Germinal center (tissue), 1 donor: ENCODE measurements around the gene UBAP1L.
"Not testable (repeated sequence)": the region's sequence is repeated elsewhere in the genome, so short reads cannot be mapped to it uniquely, and the experiment has no call there.

ENCODE experiments used
- DNase-seq: peaks from one replicate; pipeline ENCODE4 v3.0.0; 2012; ENCODE audit warnings: mixed read lengths, low spot score

UBAP1L gene

DNA sequence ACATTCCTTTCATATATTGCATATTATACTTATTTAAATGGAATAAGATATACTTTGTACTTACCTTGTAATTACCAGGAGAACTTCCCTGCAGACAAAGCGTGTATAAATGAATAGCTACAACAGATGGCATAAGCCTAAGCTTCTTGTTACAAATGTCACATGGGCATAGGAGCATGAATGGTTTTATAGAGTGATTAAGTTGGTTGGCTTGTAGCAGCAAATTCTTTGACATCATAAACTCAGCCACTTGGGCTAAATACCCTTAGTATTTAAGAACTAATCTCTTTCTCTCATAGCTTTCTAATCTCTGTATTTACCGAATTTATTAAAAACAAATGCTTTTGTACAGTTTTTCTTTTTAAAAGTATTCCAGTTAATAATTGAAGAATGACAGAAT, at the start of gene UBAP1L:
Gene UBAP1L (minus strand): TSS at position 115 of the 400 bp plus-strand sequence. CDS start 8,985 bp downstream, outside the sequence.
- no peak for DNase-seq

- DNase-seq = no peak
These were observed 49.1 kb upstream of the UBAP1L start for GRCh38 chr15:65164139-65164538.

DNA sequence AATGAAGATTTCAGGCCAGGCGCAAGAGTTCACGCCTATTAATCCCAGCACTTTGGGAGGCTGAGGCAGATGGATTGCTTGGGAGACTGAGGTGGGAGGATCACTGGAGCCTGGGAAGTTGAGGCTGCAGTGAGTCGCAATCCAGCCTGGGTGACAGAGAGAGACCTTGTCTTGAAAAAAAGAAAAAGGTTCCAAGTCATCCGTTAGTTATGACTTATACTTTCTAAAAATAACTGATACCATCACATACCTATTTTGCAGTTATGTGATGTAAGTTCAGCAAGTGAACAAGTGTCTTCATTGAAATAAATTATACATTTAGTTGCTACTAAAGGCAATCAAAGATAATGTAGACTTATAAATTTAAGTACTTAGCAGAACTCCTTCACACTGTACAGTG, 48.0 kb upstream of the UBAP1L start:
- DNase-seq = no peak

DNA sequence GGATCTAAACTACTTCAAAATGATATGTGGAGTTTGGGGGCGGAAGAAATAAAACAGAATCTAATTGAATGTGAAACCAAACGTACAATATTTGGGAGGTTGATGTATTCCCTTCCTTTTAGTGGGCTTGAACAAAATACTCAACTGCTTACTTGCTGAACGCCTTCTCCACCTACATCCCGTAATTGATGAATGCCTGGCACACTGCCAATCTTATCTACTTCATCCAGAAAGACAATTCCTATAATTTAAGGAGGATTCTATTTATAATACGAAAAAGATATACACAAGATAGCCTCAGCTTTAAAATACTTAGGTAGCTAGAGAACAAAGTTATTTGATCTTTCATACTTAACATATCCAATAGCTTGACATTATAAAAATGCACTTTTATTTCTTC, 41.7 kb upstream of the UBAP1L start:
- no peak for DNase-seq

DNA sequence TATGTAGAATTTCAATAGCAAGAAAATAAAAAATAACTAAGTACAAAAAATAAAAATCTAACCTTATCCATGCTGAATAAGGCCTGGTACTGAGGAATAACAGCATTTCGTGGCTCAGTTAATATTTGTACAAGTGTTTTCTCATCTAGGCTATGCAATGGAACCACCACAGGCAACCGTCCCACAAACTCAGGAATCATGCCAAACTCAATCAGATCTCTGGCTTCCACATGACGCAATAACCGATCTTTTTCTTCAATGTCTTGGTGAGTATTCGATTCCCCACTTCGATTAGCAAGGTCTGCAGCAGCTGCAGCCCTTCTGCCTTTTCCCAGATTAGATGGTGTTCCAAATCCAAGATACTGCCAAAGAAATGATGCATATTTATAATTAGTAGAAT, 39.7 kb upstream of the UBAP1L start:
- DNase-seq = no peak

DNA sequence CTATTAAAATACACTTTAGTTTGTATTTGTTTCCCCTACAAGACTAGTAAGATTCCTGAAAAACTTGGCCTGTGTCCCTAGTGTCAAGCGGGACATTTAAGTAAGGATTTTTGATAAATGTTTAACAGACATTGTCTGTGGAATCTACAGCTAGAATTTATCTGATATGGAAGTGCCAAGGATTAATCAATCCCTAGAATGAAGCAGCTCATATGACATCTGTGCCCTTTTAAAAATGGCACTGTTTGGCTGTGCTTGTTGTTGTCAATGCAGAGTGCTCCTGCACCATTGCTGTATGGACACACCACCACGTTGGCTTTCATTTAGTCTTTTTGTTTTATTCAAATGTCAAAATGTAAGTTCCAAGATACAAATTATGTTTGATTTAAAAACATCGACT, 32.9 kb upstream of the UBAP1L start:
- DNase-seq = no peak

DNA sequence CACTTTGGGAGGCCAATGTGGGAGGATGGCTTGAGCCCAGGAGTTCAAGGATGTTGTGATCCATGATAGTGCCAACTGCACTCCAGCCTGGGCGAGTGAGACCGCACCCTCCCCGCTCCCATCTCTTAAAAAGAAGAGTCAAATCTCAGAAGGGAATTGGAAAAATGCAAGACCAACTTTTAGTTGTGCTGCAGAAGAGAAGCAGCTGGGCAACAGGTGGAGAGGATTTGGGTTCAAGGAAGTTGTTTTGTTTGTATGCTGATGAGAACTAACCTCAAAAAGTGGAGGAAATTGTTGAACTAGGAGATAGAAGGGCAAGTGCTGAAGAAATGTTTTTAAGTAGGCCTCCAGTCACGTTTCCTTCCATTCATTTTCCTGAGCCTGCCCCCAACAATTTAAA, 31.4 kb upstream of the UBAP1L start:
- DNase-seq = no peak

GRCh38 chr15:65138631-65139030, 23.6 kb upstream of the UBAP1L start:
- DNase-seq = not testable (repeated sequence)

DNA sequence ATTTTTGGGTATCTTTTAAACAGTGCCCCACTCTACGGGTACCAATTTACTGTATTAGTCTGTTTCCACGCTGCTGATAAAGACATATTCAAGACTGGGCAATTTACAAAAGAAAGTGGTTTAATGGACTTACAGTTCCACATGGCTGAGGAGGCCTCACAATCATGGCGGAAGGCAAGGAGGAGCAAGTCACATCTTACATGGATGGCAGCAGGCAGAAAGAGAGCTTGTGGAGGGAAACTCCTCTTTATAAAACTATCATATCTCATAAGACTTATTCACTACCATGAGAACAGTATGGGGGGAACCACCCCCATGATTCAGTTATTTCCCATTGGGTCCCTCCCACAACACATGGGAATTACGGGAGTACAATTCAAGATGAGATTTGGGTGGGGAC, 22.9 kb upstream of the UBAP1L start:
- not testable (repeated sequence) for DNase-seq

DNA sequence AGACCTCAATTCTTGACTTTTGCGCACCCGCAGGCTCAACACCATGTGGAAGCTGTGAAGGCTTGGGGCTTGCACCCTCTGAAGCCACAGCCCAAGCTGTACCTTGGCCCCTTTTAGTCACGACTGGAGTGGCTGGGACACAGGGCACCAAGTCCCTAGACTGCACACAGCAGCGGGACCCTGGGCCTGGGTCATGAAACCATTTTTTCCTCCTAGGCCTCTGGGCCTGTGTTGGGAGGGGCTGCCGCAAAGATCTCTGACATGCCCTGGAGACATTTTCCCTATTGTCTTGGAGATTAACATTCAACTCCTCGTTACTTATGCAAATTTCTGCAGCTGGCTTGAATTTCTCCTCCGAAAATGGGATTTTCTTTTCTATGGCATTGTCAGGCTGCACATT, 22.1 kb upstream of the UBAP1L start:
- DNase-seq = not testable (repeated sequence)

DNA sequence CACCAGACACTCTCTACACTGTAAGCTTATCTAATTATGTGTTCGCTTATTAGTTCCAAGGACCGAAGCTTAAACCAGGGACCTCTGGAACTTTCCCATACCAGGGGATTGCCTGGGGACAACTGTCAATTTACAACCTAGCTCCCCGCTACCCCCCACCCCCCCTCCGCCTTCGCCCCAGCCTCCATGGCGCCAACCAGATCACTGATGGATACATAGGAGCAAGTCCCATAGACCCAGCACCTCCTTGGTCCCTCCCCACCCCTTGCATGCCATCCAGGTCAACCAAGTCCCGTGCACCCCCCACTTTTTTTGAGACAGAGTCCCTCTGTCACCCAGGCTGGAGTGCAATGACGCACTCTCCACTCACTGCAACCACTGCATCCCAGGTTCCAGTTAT, 19.5 kb upstream of the UBAP1L start:
- DNase-seq = no peak

DNA sequence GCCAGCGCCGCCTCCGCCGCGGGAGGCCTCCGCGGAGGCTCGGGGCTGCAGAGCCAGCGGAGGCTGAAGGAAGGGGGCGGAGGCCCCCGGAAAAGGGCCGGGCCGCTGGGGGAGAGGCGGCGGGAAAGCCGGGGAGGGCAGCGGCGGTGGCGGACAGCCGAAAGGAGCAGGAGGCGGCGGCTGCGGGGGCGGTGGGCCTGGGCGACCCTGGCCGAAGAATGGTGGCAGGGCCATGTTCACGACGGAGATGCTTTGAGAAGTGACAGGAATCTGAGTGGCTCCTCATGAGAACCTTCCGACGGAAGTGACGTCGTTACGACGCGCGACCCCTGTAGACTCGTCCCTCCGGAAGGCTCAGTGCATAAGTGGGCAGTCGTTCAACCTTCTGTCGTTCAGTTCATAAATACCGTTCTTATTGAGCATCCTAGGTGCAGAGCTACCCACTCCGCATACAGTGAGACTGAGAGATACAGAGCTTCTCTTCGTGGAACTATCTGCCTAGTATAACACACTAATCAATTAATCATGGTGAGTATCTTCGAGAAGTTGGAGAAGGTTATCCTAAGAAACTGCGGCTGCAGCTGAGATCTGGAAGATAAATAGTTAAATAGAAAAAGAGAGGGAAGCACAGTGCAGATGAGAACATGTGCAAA, 18.7 kb upstream of the UBAP1L start, which contains the start of gene PDCD7:
Gene PDCD7 (minus strand): TSS at position 261 of the 653 bp plus-strand sequence. CDS start 27 bp downstream, at position 234.
- DNase-seq = peak; percentile 90

GRCh38 chr15:65132878-65133547, 18.0 kb upstream of the UBAP1L start:
- DNase-seq = peak; percentile 61

DNA sequence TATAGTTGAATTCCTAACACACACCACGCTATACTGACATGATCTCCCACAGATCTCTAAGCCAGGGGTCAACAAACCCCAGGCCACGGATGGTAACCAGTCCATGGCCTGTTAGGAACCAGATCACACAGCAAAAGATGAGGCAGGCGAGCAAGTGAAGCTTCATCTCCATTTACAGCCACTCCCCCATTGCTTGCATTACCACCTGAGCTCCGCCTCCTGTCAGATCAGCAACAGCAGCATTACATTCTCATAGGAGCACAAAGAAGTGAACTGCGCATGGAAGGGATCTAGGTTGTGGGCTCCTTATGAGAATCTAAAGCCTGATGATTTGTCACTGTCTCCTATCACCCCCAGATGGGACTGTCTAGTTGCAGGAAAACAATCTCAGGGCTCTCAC, 15.9 kb upstream of the UBAP1L start:
- DNase-seq = no peak

DNA sequence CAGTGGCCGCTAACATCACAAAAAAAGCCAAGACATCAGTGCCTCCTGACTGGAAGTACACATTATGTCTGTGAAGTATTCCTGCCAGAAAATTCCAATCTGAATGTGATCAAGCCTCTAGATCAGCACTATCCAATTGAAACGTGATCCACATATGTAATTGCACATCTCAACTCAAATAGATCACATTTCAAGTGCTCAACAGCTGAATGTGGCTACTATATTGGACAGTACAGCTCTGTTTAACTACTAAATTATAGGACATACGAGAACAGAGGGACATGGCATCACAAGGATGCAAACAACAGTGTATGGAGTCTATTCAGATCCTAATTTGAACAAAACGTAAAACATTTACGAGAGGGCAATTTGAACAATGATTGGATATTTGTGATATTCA, 542 bp upstream of the UBAP1L start:
- no peak for DNase-seq

GRCh38 chr15:65110676-65111292, 4.2 kb downstream of the UBAP1L start:
- no peak for DNase-seq

GRCh38 chr15:65106011-65106590, 8.9 kb downstream of the UBAP1L start:
- no peak for DNase-seq

- DNase-seq = no peak
These were observed 10.0 kb downstream of the UBAP1L start for GRCh38 chr15:65105038-65105437.

- DNase-seq = no peak
These were observed 12.1 kb downstream of the UBAP1L start for GRCh38 chr15:65102912-65103311.

- no peak for DNase-seq
These were observed 12.9 kb downstream of the UBAP1L start for GRCh38 chr15:65101891-65102708.

GRCh38 chr15:65101411-65101890, 13.5 kb downstream of the UBAP1L start:
- peak; percentile 42 for DNase-seq

DNA sequence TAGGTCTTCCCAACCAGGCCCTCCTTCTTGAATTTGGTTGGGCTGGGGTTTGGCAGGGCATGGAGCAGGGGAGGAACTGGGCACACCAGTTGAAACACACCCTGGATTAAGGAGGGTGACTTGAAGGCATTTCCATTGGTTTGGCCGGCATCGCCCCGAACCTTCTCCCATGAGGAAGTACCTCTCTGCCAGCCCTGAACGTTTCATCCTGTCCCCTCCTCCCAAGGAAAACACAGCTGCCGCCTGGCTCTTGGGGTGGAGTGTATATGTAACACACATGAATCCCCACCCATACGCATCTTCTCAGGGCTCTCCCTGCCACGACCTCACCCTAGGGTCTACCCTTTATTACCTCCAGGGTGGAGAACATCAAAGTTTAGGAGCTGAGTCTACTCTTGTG, 14.6 kb downstream of the UBAP1L start:
- no peak for DNase-seq
